Measurements from ENCODE around the gene NOX3.

Gene NOX3

GRCh38 chr6:155411154-155412052, 44.2 kb downstream of the NOX3 start (continued):
- TF ChIP-seq CREB5 (CRISPR knock-in tag; IDR thresholded peaks at IDR 0.05; ENCODE audit: low read depth) (no peak), ZFP3 (CRISPR knock-in tag; IDR thresholded peaks at IDR 0.05) (no peak), BACH2 (CRISPR knock-in tag; IDR thresholded peaks at IDR 0.05; ENCODE audit: borderline replicate concordance) (no peak), GLIS3 (CRISPR knock-in tag; IDR thresholded peaks at IDR 0.05) (no peak), OSR1 (CRISPR knock-in tag; IDR thresholded peaks at IDR 0.05) (no peak), ZNF70 (CRISPR knock-in tag; IDR thresholded peaks at IDR 0.05) (no peak), ZNF565 (CRISPR knock-in tag; conservative IDR thresholded peaks at IDR 0.05; ENCODE audit: low read depth) (no peak), TCF4 (CRISPR knock-in tag; IDR thresholded peaks at IDR 0.05; ENCODE audit: borderline replicate concordance) (no peak)

- TF ChIP-seq ZNF565 (CRISPR knock-in tag; conservative IDR thresholded peaks at IDR 0.05; ENCODE audit: low read depth) (no peak), CSRNP3 (CRISPR knock-in tag; IDR thresholded peaks at IDR 0.05) (no peak), ARNTL (CRISPR knock-in tag; IDR thresholded peaks at IDR 0.05; ENCODE audit: borderline replicate concordance, low read depth) (no peak), PPARA (CRISPR knock-in tag; IDR thresholded peaks at IDR 0.05; ENCODE audit: borderline replicate concordance) (no peak), OSR1 (CRISPR knock-in tag; IDR thresholded peaks at IDR 0.05) (no peak), ZC3H10 (CRISPR knock-in tag; IDR thresholded peaks at IDR 0.05) (no peak), ZFP3 (CRISPR knock-in tag; IDR thresholded peaks at IDR 0.05) (no peak), TOX (CRISPR knock-in tag; IDR thresholded peaks at IDR 0.05; ENCODE audit: borderline replicate concordance) (no peak), POU6F1 (CRISPR knock-in tag; IDR thresholded peaks at IDR 0.05; ENCODE audit: borderline replicate concordance, low read depth) (no peak), ZNF70 (CRISPR knock-in tag; IDR thresholded peaks at IDR 0.05) (no peak), RARB (CRISPR knock-in tag; IDR thresholded peaks at IDR 0.05) (no peak), ZNF8 (CRISPR knock-in tag; IDR thresholded peaks at IDR 0.05) (no peak), PATZ1 (CRISPR knock-in tag; IDR thresholded peaks at IDR 0.05; ENCODE audit: borderline replicate concordance) (no peak), SNAI2 (CRISPR knock-in tag; IDR thresholded peaks at IDR 0.05) (no peak), TSHZ2 (CRISPR knock-in tag; IDR thresholded peaks at IDR 0.05) (no peak), TCF4 (CRISPR knock-in tag; IDR thresholded peaks at IDR 0.05; ENCODE audit: borderline replicate concordance) (no peak), ESRRG (CRISPR knock-in tag; IDR thresholded peaks at IDR 0.05) (no peak), BACH2 (CRISPR knock-in tag; IDR thresholded peaks at IDR 0.05; ENCODE audit: borderline replicate concordance) (no peak), ISL1 (CRISPR knock-in tag; IDR thresholded peaks at IDR 0.05) (no peak)
- no peak for ATAC-seq
Observed at GRCh38 chr6:155409391-155409790, 46.2 kb downstream of the NOX3 start.

All from SK-N-SH treated with all-trans-retinoic acid at 6 μM for 48 hours (cell line).